SIG-M5 treated with dmso at 0.1 percent for 504 hours (cell line): ENCODE measurements around the gene ADRA2B.

ENCODE experiments used
- DNase-seq: peaks from one replicate; lab custom pipeline; 2025; ENCODE audit not compliant: unreplicated experiment; lab: John Stamatoyannopoulos, UW

The ADRA2B gene

GRCh38 chr2:96106991-96107707, 9.2 kb downstream of the ADRA2B start:
- DNase-seq, result no peak

GRCh38 chr2:96105994-96106715, 10.2 kb downstream of the ADRA2B start:
- no peak for DNase-seq

GRCh38 chr2:96105152-96105915, 11.0 kb downstream of the ADRA2B start:
- no peak for DNase-seq

DNA sequence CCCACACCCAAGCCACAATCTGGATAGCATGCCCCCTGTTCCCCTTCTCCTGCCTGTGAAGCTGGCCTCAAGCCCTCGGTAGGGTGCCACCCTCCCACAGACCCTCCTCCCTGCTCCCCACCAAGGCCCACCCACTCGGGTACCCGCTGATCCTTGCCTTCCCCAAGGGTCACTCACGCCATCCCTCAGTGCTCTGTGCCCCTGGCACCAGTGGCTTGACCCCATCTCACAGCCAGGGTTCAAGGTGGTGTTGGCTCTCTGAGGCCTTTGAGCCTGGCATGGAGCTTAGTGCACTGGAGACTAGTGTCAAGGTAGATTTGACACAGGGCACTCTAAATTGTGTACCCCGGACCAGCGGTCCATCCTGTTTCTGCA, 11.9 kb downstream of the ADRA2B start:
- DNase-seq, result no peak

- peak; percentile 19 for DNase-seq
Observed at GRCh38 chr2:96103761-96104486, 12.4 kb downstream of the ADRA2B start.

GRCh38 chr2:96103187-96103601, 13.2 kb downstream of the ADRA2B start:
- DNase-seq, result no peak

DNA sequence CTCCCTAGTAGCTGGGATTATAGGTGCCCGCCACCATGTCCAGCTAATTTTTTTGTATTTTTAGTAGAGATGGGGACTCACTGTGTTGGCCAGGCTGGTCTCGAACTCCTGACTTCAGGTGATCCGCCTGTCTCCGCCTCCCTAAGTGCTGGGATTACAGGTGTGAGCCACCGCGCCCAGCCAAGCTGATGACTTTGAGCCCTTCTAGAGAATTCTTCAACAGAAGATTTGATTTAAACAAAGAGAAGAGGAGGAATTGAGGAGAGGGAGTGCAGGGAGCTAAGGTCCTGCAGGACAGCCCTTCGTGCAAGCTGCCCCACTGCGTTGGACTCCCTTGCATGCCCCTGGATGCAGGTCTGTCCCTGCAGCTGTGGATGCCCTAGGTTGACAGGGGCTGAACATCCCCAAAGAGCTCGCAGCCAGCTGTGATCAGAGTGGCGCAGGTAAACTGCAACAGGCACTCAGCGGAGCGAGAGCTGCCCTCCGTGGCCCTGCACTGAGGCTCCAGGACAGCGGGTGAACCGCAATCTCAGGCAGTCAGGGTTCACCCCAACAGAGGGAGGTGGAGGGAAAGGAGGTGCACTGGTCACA, 13.7 kb downstream of the ADRA2B start:
- no peak for DNase-seq

GRCh38 chr2:96100893-96101304, 15.5 kb downstream of the ADRA2B start:
- DNase-seq, result no peak

DNA sequence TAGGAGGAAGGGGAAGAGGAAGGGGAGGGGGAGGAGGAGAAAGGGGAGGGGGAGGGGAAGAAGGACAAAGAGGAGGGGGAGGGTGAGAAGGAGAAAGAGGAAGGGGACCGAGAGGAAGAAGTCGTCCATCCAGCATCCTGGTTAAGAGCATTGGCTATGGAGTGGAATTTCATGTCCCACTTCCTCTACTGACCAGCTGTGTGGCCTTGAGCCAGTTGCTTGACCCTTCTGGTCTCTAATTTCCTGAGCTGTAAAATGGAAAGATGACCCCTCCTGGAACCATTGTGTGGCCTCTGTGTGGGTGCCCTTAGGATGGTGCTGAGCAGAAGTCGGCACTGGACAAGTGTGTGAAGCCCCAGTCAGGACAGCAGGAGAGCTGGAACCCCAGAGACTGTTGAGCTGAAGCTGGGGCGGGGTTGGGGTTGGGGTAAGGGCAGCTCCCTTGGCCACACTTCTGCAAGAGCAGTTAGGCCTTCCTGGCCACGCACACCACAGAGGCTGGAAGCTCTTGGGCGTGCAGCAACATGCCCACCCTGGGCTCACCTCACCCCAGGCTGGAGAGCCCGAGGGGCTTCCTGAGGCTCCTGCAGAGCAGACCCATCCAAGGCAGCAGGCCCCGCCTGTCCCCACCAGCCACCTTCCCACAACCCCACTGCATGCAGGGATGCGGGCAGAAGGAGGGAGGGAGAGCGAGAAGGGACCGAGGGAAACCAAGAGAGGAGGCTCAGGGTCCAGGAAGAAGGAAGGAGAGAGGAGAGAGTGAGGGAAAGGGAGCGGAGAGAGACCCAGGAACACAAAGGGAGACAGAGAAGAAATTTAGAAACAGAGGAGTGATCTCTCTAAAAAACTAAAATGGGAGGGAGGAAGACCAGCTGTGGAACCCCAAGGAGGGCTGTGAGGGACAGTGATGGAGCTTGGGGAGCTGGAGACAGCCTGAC, 16.2 kb downstream of the ADRA2B start:
- no peak for DNase-seq

DNA sequence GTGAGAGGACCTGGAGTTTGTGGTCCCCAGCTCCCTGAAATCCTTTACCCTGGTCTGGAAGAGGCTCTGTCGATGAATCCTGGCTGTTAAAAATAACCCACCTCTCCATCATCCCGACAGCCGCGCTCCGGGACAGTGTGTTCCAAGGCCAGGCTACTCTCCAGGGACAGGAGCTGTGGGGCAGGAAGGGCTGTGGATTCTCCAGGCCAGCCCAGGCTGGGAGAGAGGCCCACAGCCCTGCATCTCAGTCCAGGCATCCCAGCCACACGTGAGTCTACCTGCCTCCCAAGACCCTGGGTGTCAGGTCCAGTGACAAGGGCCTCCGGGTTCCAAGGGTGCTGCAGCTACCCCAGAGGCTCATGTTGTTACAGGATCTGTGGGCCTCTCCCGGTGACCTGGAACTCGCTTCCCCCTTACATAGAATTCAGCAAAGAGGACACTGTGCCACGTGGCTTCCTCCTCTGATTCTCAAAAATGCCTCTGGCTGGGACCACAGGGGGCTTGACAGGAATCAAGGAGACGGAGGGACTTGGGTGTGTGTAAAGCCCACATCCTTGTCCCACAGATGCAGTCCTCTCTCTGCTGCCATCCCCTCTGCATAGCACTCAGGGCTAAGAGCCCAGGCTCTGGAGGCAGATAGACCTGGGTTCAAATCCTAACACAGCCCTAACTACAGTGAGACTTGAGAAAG, 17.3 kb downstream of the ADRA2B start:
- DNase-seq, result no peak

GRCh38 chr2:96097951-96098823, 18.2 kb downstream of the ADRA2B start:
- no peak for DNase-seq

DNA sequence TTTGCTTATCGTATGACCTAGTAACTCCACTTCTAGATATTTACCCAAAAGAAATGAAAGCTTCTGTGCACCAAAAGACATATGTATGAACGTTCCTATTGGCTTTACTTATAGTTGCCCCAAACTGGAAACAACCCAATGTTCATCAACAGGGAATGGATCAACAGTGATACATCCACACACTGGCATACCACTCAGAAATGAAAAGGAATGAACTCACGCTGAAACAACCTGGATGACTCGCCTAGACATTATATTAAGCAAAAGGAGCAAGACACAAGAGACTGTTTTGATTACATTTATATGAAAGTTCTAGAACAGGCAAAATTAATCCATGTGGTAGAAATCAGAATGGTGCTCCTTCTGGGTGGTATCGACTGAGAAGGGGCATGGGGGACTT, 18.9 kb downstream of the ADRA2B start:
- DNase-seq, result no peak

DNA sequence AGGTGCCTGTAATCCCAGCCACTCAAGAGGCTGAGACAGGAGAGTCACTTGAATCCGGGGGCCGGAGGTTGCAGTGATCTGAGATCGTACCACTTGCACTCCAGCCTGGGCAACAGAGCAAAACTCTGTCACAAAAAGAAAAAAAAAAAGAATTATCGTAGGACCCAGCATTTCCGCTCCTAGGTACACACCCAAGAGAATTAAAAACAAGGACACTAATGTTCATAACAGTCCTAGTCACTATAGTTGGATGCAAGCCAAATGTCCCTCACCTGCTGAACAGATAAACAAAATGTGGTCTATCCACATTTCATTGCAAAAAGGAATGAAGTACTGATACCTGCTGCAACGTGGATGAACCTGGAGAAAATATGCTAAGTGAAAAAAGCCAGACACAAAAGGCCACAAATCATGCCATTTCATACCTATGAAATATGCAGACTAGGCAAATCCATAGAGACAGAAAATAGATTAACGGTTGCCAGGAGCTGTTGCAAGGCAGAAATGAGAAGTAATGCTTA, 21.2 kb downstream of the ADRA2B start:
- DNase-seq, result no peak

GRCh38 chr2:96093528-96093927, 22.8 kb downstream of the ADRA2B start:
- DNase-seq, result no peak

DNA sequence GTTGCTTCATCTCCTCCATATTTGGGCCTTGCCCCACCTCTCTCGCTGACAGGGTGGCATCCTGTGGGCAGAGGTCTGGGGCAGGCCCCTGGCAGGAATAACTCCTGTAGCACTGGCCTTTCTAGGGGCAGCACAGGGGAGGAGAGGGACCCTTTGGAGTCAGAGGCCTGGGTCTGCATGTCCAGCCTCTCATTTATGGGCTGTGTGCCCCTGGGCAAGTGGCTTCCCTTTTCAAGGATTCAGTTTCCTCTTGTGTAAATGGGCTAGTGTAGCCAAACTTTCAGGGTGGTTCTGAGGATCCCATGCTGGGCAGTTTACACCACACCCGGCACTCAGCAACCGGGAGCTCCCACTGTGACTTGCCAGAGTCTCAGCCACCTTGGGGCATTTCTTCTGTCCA, 23.4 kb downstream of the ADRA2B start:
- DNase-seq, result no peak

- DNase-seq, result no peak
Observed at GRCh38 chr2:96092573-96092877, 23.8 kb downstream of the ADRA2B start.

GRCh38 chr2:96091711-96092572, 24.4 kb downstream of the ADRA2B start:
- DNase-seq, result no peak
